Osteocyte (in vitro differentiated cells): ENCODE measurements around the gene POR. TPM values are rescaled to one million over a fixed set of nuclear protein-coding genes. Genes with fewer than 3 reads are reported as not detected.
"Not testable (repeated sequence)": the region's sequence is repeated elsewhere in the genome, so short reads cannot be mapped to it uniquely, and the experiment has no call there.

Experiments
- DNase-seq: peaks from one replicate; pipeline ENCODE4 v3.0.0; 2021; ENCODE audit warnings: mixed read lengths; ENCODE audit not compliant: unreplicated experiment; ENCODE audit errors: extremely low spot score
- H3K27ac Mint-ChIP-seq: one replicate; pipeline ENCODE4 v1.8.0; 2021; ENCODE audit warnings: mild to moderate bottlenecking, mixed read lengths; ENCODE audit not compliant: unreplicated experiment
- H3K27me3 Mint-ChIP-seq: one replicate; pipeline ENCODE4 v1.8.0; 2021; ENCODE audit warnings: mixed read lengths; ENCODE audit not compliant: unreplicated experiment
- H3K36me3 Mint-ChIP-seq: one replicate; pipeline ENCODE4 v1.8.0; 2021; ENCODE audit warnings: mixed read lengths; ENCODE audit not compliant: unreplicated experiment
- H3K4me1 Mint-ChIP-seq: one replicate; pipeline ENCODE4 v1.8.0; 2021; ENCODE audit warnings: mixed read lengths; ENCODE audit not compliant: unreplicated experiment
- H3K4me3 Mint-ChIP-seq: one replicate; pipeline ENCODE4 v1.8.0; 2021; ENCODE audit warnings: mild to moderate bottlenecking, moderate library complexity, mixed read lengths; ENCODE audit not compliant: unreplicated experiment
- H3K9me3 Mint-ChIP-seq: one replicate; pipeline ENCODE4 v1.8.0; 2021; ENCODE audit warnings: mixed read lengths; ENCODE audit not compliant: unreplicated experiment
- CTCF ChIP-seq: fragments of 200-600 bp; sonication (generic); IDR thresholded peaks from 2 replicates; pipeline ENCODE4 v1.5.0; 2021; ENCODE audit warnings: antibody characterized with exemption, mild to moderate bottlenecking, moderate library complexity
- total RNA-seq: library from RNA; stranded (reverse); gene quantifications from 2 replicates; pipeline ENCODE4 v1.2.1, GENCODE V29; 2021

POR gene
- total RNA-seq, 1 donor from 2014 or later: 62.1 TPM

- DNase-seq: no peak
- Mint-ChIP-seq H3K27me3 (no peaks in the 10 kb centered on the region), H3K36me3 (peaks cover 13% of the 10 kb centered on the region)
Measured at GRCh38 chr7:76016191-76016947, 101.4 kb downstream of the POR start.

GRCh38 chr7:76018520-76018919, 103.6 kb downstream of the POR start:
- H3K27ac Mint-ChIP-seq, DNase-seq, H3K27me3 Mint-ChIP-seq, H3K4me3 Mint-ChIP-seq, H3K4me1 Mint-ChIP-seq, H3K9me3 Mint-ChIP-seq: not testable (repeated sequence)
- peaks cover 12% of the 10 kb centered on the region for H3K36me3 Mint-ChIP-seq

More at GRCh38 chr7:76016191-76016947, 101.4 kb downstream of the POR start:
- Mint-ChIP-seq H3K27ac (no peak overlapping the region), H3K4me1 (peaks cover 6% of the 10 kb centered on the region), H3K9me3 (no peaks in the 10 kb centered on the region), H3K4me3 (no peak overlapping the region)
- TF ChIP-seq CTCF: no peak

- peak; percentile 89 for DNase-seq
- Mint-ChIP-seq H3K27me3 (no peaks in the 10 kb centered on the region), H3K9me3 (no peaks in the 10 kb centered on the region), H3K36me3 (peaks cover 14% of the 10 kb centered on the region), H3K4me3 (no peak overlapping the region), H3K4me1 (peaks cover 2% of the 10 kb centered on the region), H3K27ac (no peak overlapping the region)
- TF ChIP-seq CTCF: peak; percentile 90
Measured at GRCh38 chr7:76020031-76020714, 105.2 kb downstream of the POR start.

GRCh38 chr7:76022026-76022780, 107.2 kb downstream of the POR start:
- DNase-seq: no peak
- Mint-ChIP-seq H3K4me1 (peaks cover 2% of the 10 kb centered on the region), H3K9me3 (no peaks in the 10 kb centered on the region), H3K27ac (no peak overlapping the region), H3K27me3 (no peaks in the 10 kb centered on the region), H3K36me3 (peaks cover 12% of the 10 kb centered on the region), H3K4me3 (no peak overlapping the region)
- TF ChIP-seq CTCF: no peak

- no peak for DNase-seq
- Mint-ChIP-seq H3K4me1 (peaks cover 2% of the 10 kb centered on the region), H3K36me3 (peaks cover 12% of the 10 kb centered on the region), H3K4me3 (no peak overlapping the region), H3K27ac (no peak overlapping the region), H3K27me3 (no peaks in the 10 kb centered on the region), H3K9me3 (no peaks in the 10 kb centered on the region)
- TF ChIP-seq CTCF: no peak
Measured at GRCh38 chr7:76023002-76023401, 108.0 kb downstream of the POR start.

GRCh38 chr7:76029682-76030081, 114.7 kb downstream of the POR start:
- H3K27ac Mint-ChIP-seq, H3K27me3 Mint-ChIP-seq, DNase-seq, H3K4me3 Mint-ChIP-seq, H3K4me1 Mint-ChIP-seq, H3K9me3 Mint-ChIP-seq: not testable (repeated sequence)
- H3K36me3 Mint-ChIP-seq: peaks cover 11% of the 10 kb centered on the region
